ENCODE results near the gene TATDN3. TPM values are rescaled to one million over a fixed set of nuclear protein-coding genes. Genes with fewer than 3 reads are reported as not detected.
"Not testable (repeated sequence)": the region's sequence is repeated elsewhere in the genome, so short reads cannot be mapped to it uniquely, and the experiment has no call there.

Gene TATDN3
- total and polyA plus RNA-seq, 2 of the 4 experiments (the other 2 are of a cell fraction) = 4.9 to 12.0 TPM

- H3K9me3 ChIP-seq (ENCODE audit: control insufficient read depth, insufficient read depth, low read length); H3K27me3 ChIP-seq (ENCODE audit: control insufficient read depth, insufficient read depth, low read length); H4K20me1 ChIP-seq (ENCODE audit: insufficient read depth, low read length); H2BK120ac ChIP-seq (ENCODE audit: low read depth, low read length); DNase-seq; H4K8ac ChIP-seq (ENCODE audit: low read depth in 2 of 2, low read length in 2 of 2); H3K14ac ChIP-seq (replicated peaks; ENCODE audit: low read depth, low read length); H3K9ac ChIP-seq (ENCODE audit: low read depth, low read length); H2BK20ac ChIP-seq (ENCODE audit: low read depth, low read length); H3K36me3 ChIP-seq (ENCODE audit: control insufficient read depth, insufficient read depth, low read length); H4K5ac ChIP-seq (ENCODE audit: low read depth, low read length); H3K4ac ChIP-seq (ENCODE audit: low read depth, low read length); H2AK5ac ChIP-seq (ENCODE audit: low read depth, low read length); H4K91ac ChIP-seq (ENCODE audit: insufficient read depth, low read depth, low read length); intact Hi-C loops (cut with micrococcal nuclease); H3K27ac ChIP-seq (ENCODE audit: insufficient read depth, low read length); H3K56ac ChIP-seq (ENCODE audit: extremely low read depth, insufficient read depth, low read length); H2AK9ac ChIP-seq (replicated peaks; ENCODE audit: low read depth, low read length, poor library complexity); H3K4me2 ChIP-seq (ENCODE audit: low read depth, low read length); POLR2A ChIA-PET (ENCODE audit: unreplicated experiment); H3K18ac ChIP-seq (ENCODE audit: low read depth, low read length); ATAC-seq (ENCODE audit: low read depth); H3K9me1 ChIP-seq (ENCODE audit: insufficient read depth, low read length); H2AFZ ChIP-seq (replicated peaks; ENCODE audit: low read length, poor library complexity); H2BK5ac ChIP-seq (ENCODE audit: low read depth, low read length, poor library complexity, severe bottlenecking); in situ Hi-C loops (cut with MboI; ENCODE audit: low sequenced_read_pairs); H2BK15ac ChIP-seq (ENCODE audit: low read depth, low read length); dilution Hi-C loops (cut with HindIII; ENCODE audit: low sequenced_read_pairs, unreplicated experiment); BruUV-seq (replicated peaks); H3K4me3 ChIP-seq (ENCODE audit: insufficient read depth, low read depth, low read length); H3K4me1 ChIP-seq (ENCODE audit: control insufficient read depth, insufficient read depth, low read length); H3K23ac ChIP-seq (ENCODE audit: low read depth, low read length): not testable (repeated sequence)
- CTCF ChIA-PET = interaction anchor here (1.3 kb wide), 1 partner anchor 15 kb away, joined by 4 read pairs; no protein-coding TSS in a partner anchor
- peaks cover 22 to 23% of the 10 kb centered on the region in 2 experiments for H3K79me1 ChIP-seq (ENCODE audit: low read depth in 1 of 2, low read length in 2 of 2)
- no CpG with 5 or more reads among the region's 1 CpG for WGBS, 2 experiments (ENCODE audit: extremely low coverage in 2 of 2, insufficient read length in 1 of 2)
Observed at GRCh38 chr1:212764718-212765281, 26.9 kb upstream of the TATDN3 start.

- H4K91ac ChIP-seq (ENCODE audit: insufficient read depth, low read depth, low read length); H3K4me1 ChIP-seq (ENCODE audit: control insufficient read depth, insufficient read depth, low read length); H2AK5ac ChIP-seq (ENCODE audit: low read depth, low read length); intact Hi-C loops (cut with micrococcal nuclease); H4K20me1 ChIP-seq (ENCODE audit: insufficient read depth, low read length); H2BK15ac ChIP-seq (ENCODE audit: low read depth, low read length); H2BK20ac ChIP-seq (ENCODE audit: low read depth, low read length); H3K27ac ChIP-seq (ENCODE audit: insufficient read depth, low read length); H3K9ac ChIP-seq (ENCODE audit: low read depth, low read length); H4K5ac ChIP-seq (ENCODE audit: low read depth, low read length); H3K56ac ChIP-seq (ENCODE audit: extremely low read depth, insufficient read depth, low read length); H3K14ac ChIP-seq (replicated peaks; ENCODE audit: low read depth, low read length); POLR2A ChIA-PET (ENCODE audit: unreplicated experiment); H3K4ac ChIP-seq (ENCODE audit: low read depth, low read length); H2BK5ac ChIP-seq (ENCODE audit: low read depth, low read length, poor library complexity, severe bottlenecking); BruUV-seq (replicated peaks); CTCF ChIA-PET; dilution Hi-C loops (cut with HindIII; ENCODE audit: low sequenced_read_pairs, unreplicated experiment); H2BK120ac ChIP-seq (ENCODE audit: low read depth, low read length); in situ Hi-C loops (cut with MboI; ENCODE audit: low sequenced_read_pairs); H4K8ac ChIP-seq (ENCODE audit: low read depth in 2 of 2, low read length in 2 of 2); H2AFZ ChIP-seq (replicated peaks; ENCODE audit: low read length, poor library complexity); H3K9me1 ChIP-seq (ENCODE audit: insufficient read depth, low read length); H3K9me3 ChIP-seq (ENCODE audit: control insufficient read depth, insufficient read depth, low read length); H3K27me3 ChIP-seq (ENCODE audit: control insufficient read depth, insufficient read depth, low read length); ATAC-seq (ENCODE audit: low read depth); H3K4me3 ChIP-seq (ENCODE audit: insufficient read depth, low read depth, low read length); H2AK9ac ChIP-seq (replicated peaks; ENCODE audit: low read depth, low read length, poor library complexity); H3K23ac ChIP-seq (ENCODE audit: low read depth, low read length); DNase-seq; H3K18ac ChIP-seq (ENCODE audit: low read depth, low read length); H3K36me3 ChIP-seq (ENCODE audit: control insufficient read depth, insufficient read depth, low read length); H3K4me2 ChIP-seq (ENCODE audit: low read depth, low read length): not testable (repeated sequence)
- peaks cover 8 to 16% of the 10 kb centered on the region in 2 experiments; a peak in 3 of 4 replicates for H3K79me1 ChIP-seq (ENCODE audit: low read depth in 1 of 2, low read length in 2 of 2)
- no CpG with 5 or more reads among the region's 2 CpGs for WGBS, 2 experiments (ENCODE audit: extremely low coverage in 2 of 2, insufficient read length in 1 of 2)
Observed at GRCh38 chr1:212766825-212767224, 24.9 kb upstream of the TATDN3 start.

All from IMR-90 (cell line).